Glomerular visceral epithelial cell (primary cell): ENCODE data around the gene DNM3.

Experiments used
- DNase-seq: peaks from one replicate; pipeline ENCODE4 v3.0.0-alpha.2; 2016; ENCODE audit errors: extremely low spot score

Gene DNM3

GRCh38 chr1:171817511-171818265, 23.6 kb upstream of the DNM3 start:
- peak; percentile 73 for DNase-seq

- DNase-seq, result no peak
Measured at GRCh38 chr1:171819946-171820345, 21.4 kb upstream of the DNM3 start.

- DNase-seq, result no peak
Measured at GRCh38 chr1:171826973-171827372, 14.3 kb upstream of the DNM3 start.

- DNase-seq, result no peak
Measured at GRCh38 chr1:171828794-171829193, 12.5 kb upstream of the DNM3 start.

- DNase-seq, result no peak
Measured at GRCh38 chr1:171833091-171833825, 8.0 kb upstream of the DNM3 start.

- no peak for DNase-seq
Measured at GRCh38 chr1:171834821-171835220, 6.5 kb upstream of the DNM3 start.

- no peak for DNase-seq
Measured at GRCh38 chr1:171835891-171836290, 5.4 kb upstream of the DNM3 start.

GRCh38 chr1:171841931-171842761, 848 bp downstream of the DNM3 start:
- DNase-seq, result peak; percentile 22

GRCh38 chr1:171844381-171844780, 3.1 kb downstream of the DNM3 start:
- DNase-seq, result no peak

- no peak for DNase-seq
Measured at GRCh38 chr1:171845998-171846397, 4.7 kb downstream of the DNM3 start.

- no peak for DNase-seq
Measured at GRCh38 chr1:171849245-171849898, 8.1 kb downstream of the DNM3 start.

- peak; percentile 59 for DNase-seq
Measured at GRCh38 chr1:171850651-171851350, 9.5 kb downstream of the DNM3 start.

GRCh38 chr1:171852272-171852671, 11.0 kb downstream of the DNM3 start:
- peak; percentile 35 for DNase-seq

GRCh38 chr1:171855381-171855780, 14.1 kb downstream of the DNM3 start:
- no peak for DNase-seq

GRCh38 chr1:171858696-171859095, 17.4 kb downstream of the DNM3 start:
- DNase-seq, result no peak

GRCh38 chr1:171860696-171861095, 19.4 kb downstream of the DNM3 start:
- DNase-seq, result no peak

GRCh38 chr1:171863531-171863930, 22.2 kb downstream of the DNM3 start:
- no peak for DNase-seq

GRCh38 chr1:171864308-171864707, 23.0 kb downstream of the DNM3 start:
- no peak for DNase-seq

- no peak for DNase-seq
Measured at GRCh38 chr1:171865106-171865505, 23.8 kb downstream of the DNM3 start.

GRCh38 chr1:171867236-171867635, 25.9 kb downstream of the DNM3 start:
- DNase-seq, result peak; percentile 63

GRCh38 chr1:171868217-171868803, 27.0 kb downstream of the DNM3 start:
- DNase-seq, result peak; percentile 93
